Tibial nerve (tissue), 4 donors: Measurements from ENCODE around the gene KRT16. TPM values are rescaled to one million over a fixed set of nuclear protein-coding genes. Genes with fewer than 3 reads are reported as not detected.
"Not testable (repeated sequence)": the region's sequence is repeated elsewhere in the genome, so short reads cannot be mapped to it uniquely, and the experiment has no call there.

Source experiments
- DNase-seq, 2 donors: peaks; one replicate each; pipeline ENCODE4 v3.0.0-alpha.2; 2019; ENCODE audit warnings: low spot score in 2 of 2
- H3K27ac ChIP-seq, 4 donors: fragments of 200-600 bp; sonication (generic) in 3 of 4; one replicate each; pipeline ENCODE4 v1.5.1; 2017 to 2019; ENCODE audit warnings: mild to moderate bottlenecking in 1 of 4
- H3K27me3 ChIP-seq, 2 donors: fragments of 200-600 bp; sonication (generic) in 1 of 2; one replicate each; pipeline versions ENCODE4 v1.5.1 to v1.6.0; 2017 to 2019
- H3K36me3 ChIP-seq, 3 donors: fragments of 200-600 bp; sonication (generic); one replicate each; pipeline ENCODE4 v1.5.1; 2018 to 2019
- H3K4me1 ChIP-seq, 4 donors: fragments of 200-600 bp; sonication (generic) in 3 of 4; one replicate each; pipeline ENCODE4 v1.5.1; 2017 to 2019
- H3K4me3 ChIP-seq, 4 donors: fragments of 200-600 bp; sonication (generic) in 3 of 4; one replicate each; pipeline ENCODE4 v1.5.1; 2017 to 2019; ENCODE audit warnings: mild to moderate bottlenecking in 1 of 4, moderate library complexity in 1 of 4
- H3K9me3 ChIP-seq, 4 donors: fragments of 200-600 bp; sonication (generic) in 3 of 4; one replicate each; pipeline ENCODE4 v1.5.1; 2017 to 2019
- CTCF ChIP-seq, 5 experiments: fragments of 200-600 bp in 3 of 5; fragments of 450-650 bp in 2 of 5; sonication (generic) in 3 of 5; IDR thresholded peaks; one replicate each; pipeline ENCODE4 v1.5.1; 2016 to 2019; ENCODE audit warnings: antibody characterized with exemption in 5 of 5, mild to moderate bottlenecking in 3 of 5, moderate library complexity in 2 of 5
- EP300 ChIP-seq, 2 donors: sonication (generic); formaldehyde crosslinking; IDR thresholded peaks; one replicate each; pipeline ENCODE4 v1.6.1; 2017; ENCODE audit warnings: antibody characterized with exemption in 2 of 2, mild to moderate bottlenecking in 1 of 2
- POLR2A ChIP-seq, 2 donors: fragments of 450-650 bp; IDR thresholded peaks; one replicate each; pipeline ENCODE4 v1.6.1; 2017; ENCODE audit warnings: antibody characterized with exemption in 2 of 2, mild to moderate bottlenecking in 2 of 2, moderate library complexity in 2 of 2
- WGBS, 2 donors: methylation state at CpG; one replicate each; pipeline ENCODE4 v1.1.5; 2018; 5-methylcytosine and 5-hydroxymethylcytosine counted together
- total RNA-seq, 4 donors: library from RNA; depleted of rRNA; stranded (reverse); fragments of >200 nt; gene quantifications; one replicate each; pipeline ENCODE4 v1.1.0, GENCODE V29; 2016

The KRT16 gene
- total RNA-seq, 4 donors from 2014 or later, result 2.4 to 12.6 (median 6.6) TPM; not detected in 1

GRCh38 chr17:41619036-41619926 is 6.7 kb upstream of the KRT16 start:
- no peak for TF ChIP-seq POLR2A (IDR thresholded peaks at IDR 0.05)
- TF ChIP-seq CTCF (IDR thresholded peaks at IDR 0.05), result no peak
- no peak for TF ChIP-seq EP300 (IDR thresholded peaks at IDR 0.05)
- no peak for DNase-seq
- Histone ChIP-seq H3K27ac (no peak overlapping the region), H3K4me1 (no peaks in the 10 kb centered on the region), H3K4me3 (no peak overlapping the region), H3K27me3 (no peaks in the 10 kb centered on the region), H3K36me3 (no peaks in the 10 kb centered on the region), H3K9me3 (no peaks in the 10 kb centered on the region)
- whole genome bisulfite sequencing, 2 donors, result 61 to 79% methylated on average over 7 to 20 of the region's 20 CpGs

- H3K9me3 ChIP-seq, result no peaks in the 10 kb centered on the region
- H3K4me1 ChIP-seq, result no peaks in the 10 kb centered on the region
- H3K27ac ChIP-seq, result no peak overlapping the region
- TF ChIP-seq POLR2A (IDR thresholded peaks at IDR 0.05) (no peak), EP300 (IDR thresholded peaks at IDR 0.05) (no peak), CTCF (IDR thresholded peaks at IDR 0.05) (no peak)
- no peak overlapping the region for H3K4me3 ChIP-seq
- H3K36me3 ChIP-seq, result no peaks in the 10 kb centered on the region
- DNase-seq, result no peak
- H3K27me3 ChIP-seq, result no peaks in the 10 kb centered on the region
- 62 to 70% methylated on average over 8 to 12 of the region's 13 CpGs for WGBS, 2 donors
These were observed 5.9 kb upstream of the KRT16 start for GRCh38 chr17:41618341-41619035.

GRCh38 chr17:41617698-41618097 is 5.1 kb upstream of the KRT16 start:
- Histone ChIP-seq H3K36me3 (no peaks in the 10 kb centered on the region), H3K27ac (no peak overlapping the region), H3K4me3 (no peak overlapping the region), H3K9me3 (no peaks in the 10 kb centered on the region), H3K4me1 (peaks cover 0 to under 1% (median 0%) of the 10 kb centered on the region in 4 donors), H3K27me3 (no peaks in the 10 kb centered on the region)
- DNase-seq, result no peak
- 72 to 75% methylated on average over 9 to 11 of the region's 11 CpGs for WGBS, 2 donors
- no peak for TF ChIP-seq EP300 (IDR thresholded peaks at IDR 0.05)
- TF ChIP-seq CTCF (IDR thresholded peaks at IDR 0.05), result no peak
- TF ChIP-seq POLR2A (IDR thresholded peaks at IDR 0.05), result no peak

- no peaks in the 10 kb centered on the region for H3K9me3 ChIP-seq
- TF ChIP-seq EP300 (IDR thresholded peaks at IDR 0.05), result no peak
- TF ChIP-seq CTCF (IDR thresholded peaks at IDR 0.05), result no peak
- no peak for TF ChIP-seq POLR2A (IDR thresholded peaks at IDR 0.05)
- no peaks in the 10 kb centered on the region for H3K27me3 ChIP-seq
- no peak overlapping the region for H3K4me3 ChIP-seq
- 80 to 83% methylated on average over 1 to 3 of the region's 3 CpGs for WGBS, 2 donors
- no peaks in the 10 kb centered on the region for H3K36me3 ChIP-seq
- H3K27ac ChIP-seq, result no peak overlapping the region
- DNase-seq, result no peak
- peaks cover 0 to 3% (median 0%) of the 10 kb centered on the region in 4 donors for H3K4me1 ChIP-seq
These were observed 4.6 kb upstream of the KRT16 start for GRCh38 chr17:41617136-41617535.

GRCh38 chr17:41616486-41616885 is 3.9 kb upstream of the KRT16 start:
- not testable (repeated sequence) for H3K27ac ChIP-seq, H3K4me1 ChIP-seq, H3K36me3 ChIP-seq, H3K27me3 ChIP-seq, H3K4me3 ChIP-seq, H3K9me3 ChIP-seq, DNase-seq
- 77 to 90% methylated on average over 3 of the region's 4 CpGs for WGBS, 2 donors
